HG03460 (cell line): ENCODE measurements around the gene KDELR3.

Source experiments
- ATAC-seq: cut with Tn5 transposase; IDR thresholded peaks from one replicate; pipeline ENCODE4 v1.9.1; 2021; ENCODE audit not compliant: unreplicated experiment

The KDELR3 gene

GRCh38 chr22:38467904-38468442, at the start of gene KDELR3:
Gene KDELR3, plus strand, starts transcription at chr22:38468096. Its CDS starts 138 bp downstream, at chr22:38468234.
- no peak for ATAC-seq

GRCh38 chr22:38418589-38418988, 49.3 kb upstream of the KDELR3 start:
- no peak for ATAC-seq

GRCh38 chr22:38419121-38419857, 48.6 kb upstream of the KDELR3 start:
- ATAC-seq = no peak

GRCh38 chr22:38419858-38420160, 48.1 kb upstream of the KDELR3 start:
- ATAC-seq = no peak

GRCh38 chr22:38420734-38421133, 47.2 kb upstream of the KDELR3 start:
- no peak for ATAC-seq

GRCh38 chr22:38422611-38423511, 45.0 kb upstream of the KDELR3 start:
- no peak for ATAC-seq

- no peak for ATAC-seq
Measured at GRCh38 chr22:38423512-38424503, 44.1 kb upstream of the KDELR3 start.

- no peak for ATAC-seq
Measured at GRCh38 chr22:38424525-38425080, 43.3 kb upstream of the KDELR3 start.

GRCh38 chr22:38426628-38427027, 41.3 kb upstream of the KDELR3 start:
- no peak for ATAC-seq

GRCh38 chr22:38427465-38427864, 40.4 kb upstream of the KDELR3 start:
- ATAC-seq = no peak

GRCh38 chr22:38427940-38428339, 40.0 kb upstream of the KDELR3 start:
- no peak for ATAC-seq

GRCh38 chr22:38428714-38429113, 39.2 kb upstream of the KDELR3 start:
- ATAC-seq = no peak

- ATAC-seq = no peak
Measured at GRCh38 chr22:38429499-38430068, 38.3 kb upstream of the KDELR3 start.

GRCh38 chr22:38431266-38432010, 36.5 kb upstream of the KDELR3 start:
- no peak for ATAC-seq

GRCh38 chr22:38432264-38432663, 35.6 kb upstream of the KDELR3 start:
- no peak for ATAC-seq

GRCh38 chr22:38433871-38434270, 34.0 kb upstream of the KDELR3 start:
- ATAC-seq = no peak

GRCh38 chr22:38435010-38435409, 32.9 kb upstream of the KDELR3 start:
- ATAC-seq = no peak

GRCh38 chr22:38435965-38436364, 31.9 kb upstream of the KDELR3 start:
- ATAC-seq = no peak

GRCh38 chr22:38436629-38437395, 31.1 kb upstream of the KDELR3 start:
- no peak for ATAC-seq
